ENCODE measurements around the gene PICALM.

The PICALM gene

DNA sequence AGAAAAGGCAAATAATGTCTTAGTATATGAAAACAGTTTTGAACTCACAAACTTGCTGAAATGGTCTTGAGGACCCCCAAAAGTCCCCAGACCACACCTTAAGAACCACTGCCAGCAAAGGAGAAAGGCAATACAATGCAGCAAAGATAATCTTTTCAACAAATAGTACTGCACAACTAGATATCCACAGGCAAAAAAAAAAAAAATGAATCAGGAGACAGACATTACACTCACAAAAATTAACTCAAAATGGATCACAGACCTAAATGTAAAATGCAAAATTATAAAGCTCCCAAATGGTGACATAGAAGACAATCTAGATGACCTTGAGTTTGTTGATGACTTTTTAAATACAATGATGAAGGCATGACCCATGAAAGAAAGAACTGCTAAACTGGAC is 8.3 kb downstream of the PICALM start:
- Histone ChIP-seq H3K9ac (ENCODE audit: low read depth, low read length) (no peak overlapping the region), H4K20me1 (ENCODE audit: insufficient read depth, low read length) (peaks cover 66% of the 10 kb centered on the region), H3K4me3 (ENCODE audit: low read depth in 1 of 2, low read length in 2 of 2) (no peak overlapping the region), H3K79me2 (ENCODE audit: insufficient read depth, low read length) (peaks cover 100% of the 10 kb centered on the region), H3K36me3 (ENCODE audit: insufficient read depth, low read length) (no peaks in the 10 kb centered on the region), H2AFZ (ENCODE audit: low read depth, low read length) (no peak overlapping the region), H3K4me1 (ENCODE audit: insufficient read depth, low read length) (peaks cover 12% of the 10 kb centered on the region), H3K9me3 (ENCODE audit: insufficient read depth, low read length, severe bottlenecking) (no peaks in the 10 kb centered on the region), H3K27me3 (ENCODE audit: insufficient read depth, low read length, poor library complexity) (no peaks in the 10 kb centered on the region), H3K27ac (ENCODE audit: low read length) (no peak overlapping the region), H3K4me2 (ENCODE audit: insufficient read depth, low read length) (no peak overlapping the region)
- DNase-seq: no peak
- ATAC-seq (ENCODE audit: insufficient read depth, low read depth): no peak
- TF ChIP-seq, protein P1, sequence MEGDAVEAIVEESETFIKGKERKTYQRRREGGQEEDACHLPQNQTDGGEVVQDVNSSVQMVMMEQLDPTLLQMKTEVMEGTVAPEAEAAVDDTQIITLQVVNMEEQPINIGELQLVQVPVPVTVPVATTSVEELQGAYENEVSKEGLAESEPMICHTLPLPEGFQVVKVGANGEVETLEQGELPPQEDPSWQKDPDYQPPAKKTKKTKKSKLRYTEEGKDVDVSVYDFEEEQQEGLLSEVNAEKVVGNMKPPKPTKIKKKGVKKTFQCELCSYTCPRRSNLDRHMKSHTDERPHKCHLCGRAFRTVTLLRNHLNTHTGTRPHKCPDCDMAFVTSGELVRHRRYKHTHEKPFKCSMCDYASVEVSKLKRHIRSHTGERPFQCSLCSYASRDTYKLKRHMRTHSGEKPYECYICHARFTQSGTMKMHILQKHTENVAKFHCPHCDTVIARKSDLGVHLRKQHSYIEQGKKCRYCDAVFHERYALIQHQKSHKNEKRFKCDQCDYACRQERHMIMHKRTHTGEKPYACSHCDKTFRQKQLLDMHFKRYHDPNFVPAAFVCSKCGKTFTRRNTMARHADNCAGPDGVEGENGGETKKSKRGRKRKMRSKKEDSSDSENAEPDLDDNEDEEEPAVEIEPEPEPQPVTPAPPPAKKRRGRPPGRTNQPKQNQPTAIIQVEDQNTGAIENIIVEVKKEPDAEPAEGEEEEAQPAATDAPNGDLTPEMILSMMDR (IDR thresholded peaks at IDR 0.05; ENCODE audit: borderline replicate concordance, extremely low read depth, low read length, poor library complexity, severe bottlenecking): no peak
- no peak for TF ChIP-seq EZH2 (IDR thresholded peaks at IDR 0.05; ENCODE audit: borderline replicate concordance, low read depth, low read length, severe bottlenecking)

GRCh38 chr11:86058360-86058759 is 10.5 kb downstream of the PICALM start:
- peaks cover 67% of the 10 kb centered on the region for H4K20me1 ChIP-seq (ENCODE audit: insufficient read depth, low read length)
- peaks cover 4% of the 10 kb centered on the region; the same call in 1 of the 2 replicates for H3K4me1 ChIP-seq (ENCODE audit: insufficient read depth, low read length)
- peaks cover 100% of the 10 kb centered on the region for H3K79me2 ChIP-seq (ENCODE audit: insufficient read depth, low read length)

GRCh38 chr11:86056351-86056854 is 12.5 kb downstream of the PICALM start:
- no peaks in the 10 kb centered on the region for H3K36me3 ChIP-seq (ENCODE audit: insufficient read depth, low read length)
- H3K27me3 ChIP-seq (ENCODE audit: insufficient read depth, low read length, poor library complexity): no peaks in the 10 kb centered on the region
- H3K4me2 ChIP-seq (ENCODE audit: insufficient read depth, low read length): no peak overlapping the region
- H3K4me1 ChIP-seq (ENCODE audit: insufficient read depth, low read length): no peaks in the 10 kb centered on the region
- peaks cover 100% of the 10 kb centered on the region for H3K79me2 ChIP-seq (ENCODE audit: insufficient read depth, low read length)
- TF ChIP-seq EZH2 (IDR thresholded peaks at IDR 0.05; ENCODE audit: borderline replicate concordance, low read depth, low read length, severe bottlenecking): no peak
- TF ChIP-seq, protein P1 (IDR thresholded peaks at IDR 0.05; ENCODE audit: borderline replicate concordance, extremely low read depth, low read length, poor library complexity, severe bottlenecking): no peak
- H3K27ac ChIP-seq (ENCODE audit: low read length): no peak overlapping the region
- peaks cover 75% of the 10 kb centered on the region for H4K20me1 ChIP-seq (ENCODE audit: insufficient read depth, low read length)
- H3K9me3 ChIP-seq (ENCODE audit: insufficient read depth, low read length, severe bottlenecking): no peaks in the 10 kb centered on the region
- DNase-seq (no peak), ATAC-seq (ENCODE audit: insufficient read depth, low read depth) (no peak)
- H2AFZ ChIP-seq (ENCODE audit: low read depth, low read length): no peak overlapping the region
- no peak overlapping the region for H3K9ac ChIP-seq (ENCODE audit: low read depth, low read length)
- H3K4me3 ChIP-seq (ENCODE audit: low read depth in 1 of 2, low read length in 2 of 2): no peak overlapping the region

More at GRCh38 chr11:86058360-86058759, 10.5 kb downstream of the PICALM start:
- Histone ChIP-seq H3K36me3 (ENCODE audit: insufficient read depth, low read length) (no peaks in the 10 kb centered on the region), H3K27ac (ENCODE audit: low read length) (no peak overlapping the region), H2AFZ (ENCODE audit: low read depth, low read length) (no peak overlapping the region), H3K9me3 (ENCODE audit: insufficient read depth, low read length, severe bottlenecking) (no peaks in the 10 kb centered on the region), H3K27me3 (ENCODE audit: insufficient read depth, low read length, poor library complexity) (no peaks in the 10 kb centered on the region), H3K4me3 (ENCODE audit: low read depth in 1 of 2, low read length in 2 of 2) (no peak overlapping the region), H3K9ac (ENCODE audit: low read depth, low read length) (no peak overlapping the region), H3K4me2 (ENCODE audit: insufficient read depth, low read length) (no peak overlapping the region)
- no peak for TF ChIP-seq EZH2 (IDR thresholded peaks at IDR 0.05; ENCODE audit: borderline replicate concordance, low read depth, low read length, severe bottlenecking)
- TF ChIP-seq, protein P1 (IDR thresholded peaks at IDR 0.05; ENCODE audit: borderline replicate concordance, extremely low read depth, low read length, poor library complexity, severe bottlenecking): no peak
- ATAC-seq (ENCODE audit: insufficient read depth, low read depth): no peak
- no peak for DNase-seq
